Duodenal mucosa (tissue), 2 donors: ENCODE results near the gene TFF2.

Source experiments
- H3K27ac ChIP-seq: one replicate; pipeline ENCODE4 v1.7.0; 2013; ENCODE audit warnings: low read depth, low read length
- H3K27me3 ChIP-seq, 2 donors: one replicate each; pipeline ENCODE4 v1.7.0; 2013; ENCODE audit warnings: low read length in 2 of 2, control low read depth in 1 of 2; ENCODE audit not compliant: insufficient read depth in 2 of 2, control insufficient read depth in 1 of 2
- H3K36me3 ChIP-seq, 2 donors: one replicate each; pipeline ENCODE4 v1.7.0; 2013; ENCODE audit warnings: low read length in 2 of 2, control low read depth in 1 of 2; ENCODE audit not compliant: insufficient read depth in 2 of 2, control insufficient read depth in 1 of 2
- H3K4me1 ChIP-seq, 2 donors: one replicate each; pipeline ENCODE4 v1.7.0; 2013; ENCODE audit warnings: low read length in 2 of 2, control low read depth in 1 of 2; ENCODE audit not compliant: insufficient read depth in 2 of 2, control insufficient read depth in 1 of 2
- H3K4me3 ChIP-seq, 2 donors: one replicate each; pipeline ENCODE4 v1.7.0; 2013; ENCODE audit warnings: low read length in 2 of 2, low read depth in 1 of 2
- H3K9ac ChIP-seq, 2 donors: one replicate each; pipeline ENCODE4 v1.7.0; 2013; ENCODE audit warnings: low read length in 2 of 2, low read depth in 1 of 2
- H3K9me3 ChIP-seq, 2 donors: one replicate each; pipeline ENCODE4 v1.7.0; 2013; ENCODE audit warnings: low read length in 2 of 2, control low read depth in 1 of 2; ENCODE audit not compliant: control insufficient read depth in 1 of 2

The TFF2 gene

DNA sequence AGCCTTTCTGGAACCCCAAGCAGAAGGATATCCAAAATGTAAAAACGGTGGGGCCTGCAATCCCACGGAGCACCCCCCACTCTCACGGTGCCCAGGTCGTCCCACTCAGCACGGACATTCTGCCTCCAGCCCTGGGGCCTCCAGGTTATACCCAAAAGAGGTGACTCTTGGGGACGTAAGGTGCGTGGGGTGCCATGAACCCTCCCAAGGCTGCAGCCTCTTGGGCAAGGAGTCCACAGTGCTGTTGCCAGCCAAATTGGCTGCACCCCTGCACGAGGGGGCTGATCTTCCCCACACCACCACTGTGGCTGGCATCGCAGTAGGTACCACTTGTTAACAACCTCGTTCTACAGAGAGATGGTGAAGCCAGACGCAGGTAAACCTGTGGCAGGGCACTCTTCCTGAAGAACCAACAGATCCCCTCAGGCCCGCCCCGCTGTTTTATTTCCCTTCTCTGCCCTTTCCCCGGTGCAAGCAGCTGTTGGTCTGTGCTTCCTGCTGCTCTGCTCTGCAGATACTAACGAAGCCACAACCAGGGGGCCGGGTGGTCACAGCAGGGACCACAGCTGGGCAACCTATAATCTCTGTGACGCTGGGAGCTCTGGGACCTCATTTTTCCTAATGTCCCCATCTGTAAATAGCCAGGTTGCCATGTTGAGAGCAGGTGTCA lies 44.3 kb downstream of the TFF2 start:
- Histone ChIP-seq H3K9me3 (no peaks in the 10 kb centered on the region), H3K27ac (no peak overlapping the region), H3K9ac (no peak overlapping the region), H3K27me3 (peaks cover 0 to 5% of the 10 kb centered on the region in 2 donors), H3K4me3 (no peak overlapping the region), H3K4me1 (peaks cover 12 to 23% of the 10 kb centered on the region in 2 donors), H3K36me3 (no peaks in the 10 kb centered on the region)

DNA sequence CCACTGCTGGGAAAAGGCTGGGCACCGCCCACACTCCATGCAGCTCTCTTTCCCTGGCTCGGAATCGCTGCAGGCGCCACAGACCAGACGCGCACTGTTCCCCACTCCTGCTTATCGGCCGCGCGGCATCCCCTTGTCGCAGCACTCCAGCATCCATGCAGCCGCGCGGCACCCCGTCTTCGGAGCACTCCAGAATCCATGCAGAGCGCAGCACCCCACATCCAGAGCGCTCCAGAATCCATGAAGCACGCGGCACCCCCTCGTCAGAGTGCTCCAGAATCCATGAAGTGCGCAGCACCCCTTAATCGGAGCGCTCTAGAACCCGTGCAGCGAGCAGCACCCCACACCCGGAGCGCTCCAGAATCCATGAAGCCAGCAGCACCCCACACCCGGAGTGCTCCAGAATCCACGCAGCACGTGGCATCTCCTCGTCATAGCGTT lies 45.1 kb downstream of the TFF2 start:
- H3K4me3 ChIP-seq = no peak overlapping the region
- peaks cover 12 to 22% of the 10 kb centered on the region in 2 donors for H3K4me1 ChIP-seq
- H3K27ac ChIP-seq = no peak overlapping the region
- H3K9ac ChIP-seq = no peak overlapping the region
- no peaks in the 10 kb centered on the region for H3K9me3 ChIP-seq
- peaks cover 0 to 5% of the 10 kb centered on the region in 2 donors for H3K27me3 ChIP-seq
- H3K36me3 ChIP-seq = no peaks in the 10 kb centered on the region

DNA sequence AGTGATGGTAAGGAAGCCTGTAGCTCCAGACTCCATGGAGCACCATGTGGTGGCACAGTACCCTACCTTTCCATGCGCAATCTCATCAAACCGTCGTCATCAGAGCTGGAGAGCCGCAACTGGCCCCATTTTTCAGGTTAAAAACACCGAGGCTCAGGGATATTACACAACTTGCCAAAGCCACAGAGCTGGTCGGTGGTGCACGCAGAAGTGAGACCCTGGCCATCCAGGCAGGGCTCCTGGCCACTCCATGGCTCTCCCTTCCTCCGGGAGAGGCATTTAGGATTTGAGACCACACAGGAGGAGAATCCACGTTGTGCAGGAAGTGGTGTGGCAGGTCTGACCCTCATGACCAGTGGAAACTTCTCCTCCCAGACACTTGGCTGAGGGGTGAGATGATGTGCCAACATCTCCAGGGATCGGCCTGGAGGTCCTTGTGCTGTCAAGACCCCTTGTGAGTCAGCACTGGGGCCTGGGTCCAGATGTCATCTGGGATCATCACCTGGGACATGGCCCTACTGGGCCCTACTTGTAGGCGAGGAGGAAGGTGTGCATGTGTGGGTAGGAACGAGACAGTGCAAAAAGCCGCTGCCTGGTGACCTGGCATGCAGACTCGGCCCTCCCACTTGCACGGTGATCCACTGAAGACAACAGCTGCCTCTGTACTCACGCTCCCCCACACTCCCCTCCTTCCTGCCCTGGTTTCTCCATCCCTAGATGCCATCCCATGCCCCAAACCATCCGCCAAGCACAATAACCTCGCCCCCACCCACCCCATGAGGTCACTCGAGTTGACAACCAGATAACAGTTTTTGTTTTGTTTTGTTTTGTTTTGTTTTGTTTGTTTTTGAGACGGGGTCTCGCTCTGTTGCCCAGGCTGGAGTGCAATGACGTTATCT lies 46.0 kb downstream of the TFF2 start:
- Histone ChIP-seq H3K9ac (no peak overlapping the region), H3K36me3 (no peaks in the 10 kb centered on the region), H3K4me1 (peaks cover 10 to 17% of the 10 kb centered on the region in 2 donors)

DNA sequence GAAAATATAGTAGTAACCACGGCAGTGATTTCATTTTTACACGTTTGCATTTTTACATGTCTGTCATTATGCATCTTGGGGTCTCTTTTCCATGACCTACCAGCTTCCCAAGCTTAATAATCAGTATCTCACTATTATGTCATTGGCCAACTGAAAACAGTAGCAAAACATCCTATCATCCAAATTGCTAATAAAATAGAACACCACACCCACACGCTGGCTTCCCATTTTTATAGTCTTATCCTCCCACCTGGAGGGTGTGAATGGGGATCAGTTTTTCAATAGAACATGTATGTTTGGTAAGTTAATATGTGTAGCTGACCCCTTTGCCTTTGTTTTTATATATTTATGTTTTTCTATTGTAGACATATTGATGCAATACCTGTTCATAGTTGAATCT lies 47.4 kb downstream of the TFF2 start:
- Histone ChIP-seq H3K27ac (no peak overlapping the region), H3K9ac (no peak overlapping the region), H3K4me3 (no peak overlapping the region), H3K4me1 (peaks cover 6 to 11% of the 10 kb centered on the region in 2 donors), H3K27me3 (peaks cover 0 to 9% of the 10 kb centered on the region in 2 donors), H3K36me3 (no peaks in the 10 kb centered on the region), H3K9me3 (no peaks in the 10 kb centered on the region)

More for the DNA sequence above, 46.0 kb downstream of the TFF2 start:
- Histone ChIP-seq H3K9me3 (no peaks in the 10 kb centered on the region), H3K27me3 (peaks cover 0 to 9% of the 10 kb centered on the region in 2 donors), H3K4me3 (no peak overlapping the region), H3K27ac (no peak overlapping the region)

DNA sequence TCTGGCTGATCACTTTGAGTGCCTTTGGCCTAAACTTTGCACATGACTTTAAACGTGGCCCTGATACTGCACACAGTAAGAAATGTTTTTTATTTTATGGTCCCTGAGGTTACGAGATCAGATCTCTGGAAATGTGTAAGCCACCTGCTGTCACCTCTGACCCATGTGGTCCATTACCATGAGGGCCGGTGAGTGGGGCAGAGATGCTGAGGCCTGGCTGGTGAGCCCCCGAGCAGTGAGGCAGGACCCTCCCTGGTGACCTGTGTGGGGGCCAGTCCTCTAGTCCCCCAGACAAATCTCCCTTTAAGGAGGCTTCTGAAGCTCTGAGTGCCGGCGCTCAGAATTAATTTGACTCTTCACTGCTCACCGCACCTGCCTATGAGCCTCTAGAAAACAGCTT lies 48.0 kb downstream of the TFF2 start:
- Histone ChIP-seq H3K27ac (no peak overlapping the region), H3K4me1 (peaks cover 6 to 11% of the 10 kb centered on the region in 2 donors), H3K4me3 (no peak overlapping the region), H3K9me3 (no peaks in the 10 kb centered on the region), H3K36me3 (no peaks in the 10 kb centered on the region), H3K9ac (no peak overlapping the region), H3K27me3 (peaks cover 0 to 9% of the 10 kb centered on the region in 2 donors)

DNA sequence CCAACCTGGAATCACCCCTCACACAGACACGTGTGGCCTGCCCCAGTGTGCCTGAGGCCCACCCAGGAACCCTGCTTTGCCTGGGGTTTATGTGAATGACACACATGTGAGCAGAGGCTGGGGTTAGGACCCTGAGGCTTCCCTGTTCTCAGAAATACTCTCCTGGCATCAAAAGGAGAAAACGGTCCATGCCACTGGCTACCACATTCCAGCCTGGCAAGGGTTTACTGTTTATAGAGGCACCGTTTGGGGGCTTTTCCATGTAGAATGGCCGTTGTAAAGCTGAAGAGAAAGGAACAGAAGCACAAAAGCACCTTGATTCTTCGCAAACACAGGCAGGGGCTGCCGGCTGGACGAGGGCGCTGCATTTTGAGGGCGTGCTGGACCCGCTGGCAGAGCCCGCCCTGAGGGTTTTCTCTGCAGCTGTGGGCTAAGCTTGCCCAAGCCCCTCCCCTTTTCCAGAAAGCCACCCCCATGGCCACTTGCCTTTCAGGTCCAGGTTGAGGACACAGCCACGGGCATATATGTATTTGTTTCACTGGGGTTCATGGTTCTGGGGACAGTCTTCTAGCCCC lies 48.6 kb downstream of the TFF2 start:
- Histone ChIP-seq H3K36me3 (no peaks in the 10 kb centered on the region), H3K27me3 (peaks cover 0 to 7% of the 10 kb centered on the region in 2 donors), H3K9ac (no peak overlapping the region), H3K9me3 (no peaks in the 10 kb centered on the region), H3K4me1 (peaks cover 4 to 6% of the 10 kb centered on the region in 2 donors), H3K4me3 (no peak overlapping the region), H3K27ac (no peak overlapping the region)

DNA sequence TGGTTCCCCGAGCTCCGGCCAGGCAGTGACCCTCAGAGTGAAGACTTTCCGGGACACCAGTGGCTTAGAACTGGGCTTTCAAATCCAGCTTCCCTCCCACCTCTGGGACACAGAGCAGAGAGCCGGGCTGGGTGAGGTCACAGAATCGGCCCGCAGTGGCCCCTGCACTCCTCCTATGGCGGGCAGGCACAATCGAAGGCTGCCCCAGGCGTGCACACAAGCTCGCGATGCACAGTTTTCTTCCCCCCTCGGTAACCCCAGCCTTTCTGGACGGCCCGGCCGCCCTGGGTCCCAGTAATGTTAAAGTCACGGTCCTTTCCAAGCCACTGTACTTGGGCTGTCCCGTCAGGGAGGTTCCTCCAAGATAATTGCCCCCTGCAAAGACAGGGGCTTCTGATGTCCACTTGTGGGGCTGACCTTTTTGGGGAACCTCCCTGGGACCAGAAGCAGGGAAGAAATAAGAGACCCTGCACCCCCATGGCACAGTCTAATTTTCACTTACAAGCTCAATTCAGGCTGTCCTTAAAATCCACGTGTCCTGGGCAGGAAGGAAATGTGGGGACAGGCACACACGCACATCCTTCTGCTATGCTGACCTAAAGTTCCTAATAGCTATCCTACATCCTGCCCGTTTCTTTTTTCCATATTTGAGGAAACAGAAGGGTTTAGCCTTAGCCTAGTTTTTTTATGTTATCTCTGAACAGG lies 49.3 kb downstream of the TFF2 start:
- Histone ChIP-seq H3K4me1 (no peaks in the 10 kb centered on the region), H3K9ac (no peak overlapping the region), H3K27ac (no peak overlapping the region)

DNA sequence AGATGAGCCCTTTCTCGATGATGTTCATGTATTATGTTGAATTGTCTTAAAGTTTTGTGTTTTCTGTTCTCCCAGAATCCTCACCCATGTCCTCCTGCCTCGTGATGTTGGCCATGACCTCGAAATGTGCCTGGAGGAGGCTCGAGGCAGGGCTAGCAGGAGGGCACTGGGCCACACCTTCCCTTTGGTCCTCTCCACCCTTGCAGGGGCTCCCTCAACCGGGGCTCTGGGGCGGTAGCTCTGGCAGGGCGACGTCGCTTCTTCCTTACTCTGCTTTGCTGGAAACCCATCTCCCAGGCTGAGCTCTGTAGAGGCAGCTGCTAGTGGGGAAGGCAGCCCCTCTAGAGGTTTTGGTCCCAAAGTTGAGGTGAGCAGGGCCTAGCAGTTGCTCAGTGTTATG lies 49.8 kb downstream of the TFF2 start:
- Histone ChIP-seq H3K27me3 (peaks cover 0 to 4% of the 10 kb centered on the region in 2 donors), H3K9me3 (no peaks in the 10 kb centered on the region), H3K27ac (no peak overlapping the region), H3K9ac (no peak overlapping the region), H3K36me3 (no peaks in the 10 kb centered on the region), H3K4me1 (no peaks in the 10 kb centered on the region), H3K4me3 (no peak overlapping the region)

More for the DNA sequence above, 49.3 kb downstream of the TFF2 start:
- peaks cover 0 to 4% of the 10 kb centered on the region in 2 donors for H3K27me3 ChIP-seq
- H3K36me3 ChIP-seq = no peaks in the 10 kb centered on the region
- H3K9me3 ChIP-seq = no peaks in the 10 kb centered on the region
- no peak overlapping the region for H3K4me3 ChIP-seq

DNA sequence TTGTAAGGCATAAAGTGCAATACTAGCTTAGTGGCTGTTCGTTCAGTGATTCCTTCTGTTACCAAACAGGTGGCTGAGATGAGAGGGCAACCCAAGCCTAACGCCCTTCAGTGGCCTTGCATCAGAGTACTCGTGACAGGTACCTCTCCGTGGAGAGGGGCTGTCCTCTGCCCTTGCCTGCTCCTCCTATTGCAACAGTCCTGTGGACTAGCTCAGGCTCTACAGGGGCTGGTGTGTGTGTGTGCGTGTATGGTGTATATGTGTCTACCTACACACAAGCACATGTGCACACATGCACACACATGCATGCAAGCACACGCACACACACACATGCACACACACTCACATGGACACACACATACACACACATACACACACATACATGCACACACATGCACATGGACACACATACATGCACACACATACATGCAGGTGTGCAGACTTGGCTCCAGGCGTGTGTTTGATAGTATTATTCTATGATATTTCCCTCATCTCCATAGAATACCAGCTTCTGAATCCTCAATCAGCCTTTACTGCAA lies 50.7 kb downstream of the TFF2 start:
- Histone ChIP-seq H3K36me3 (no peaks in the 10 kb centered on the region), H3K9ac (no peak overlapping the region), H3K4me3 (no peak overlapping the region), H3K9me3 (no peaks in the 10 kb centered on the region), H3K27me3 (peaks cover 0 to 4% of the 10 kb centered on the region in 2 donors), H3K27ac (no peak overlapping the region), H3K4me1 (no peaks in the 10 kb centered on the region)
